C4-2B (cell line): ENCODE data around the gene STX8.

Source experiments
- H3K27ac ChIP-seq: fragments of 450-650 bp; 2 replicates; pipeline ENCODE4 v1.5.1; 2017
- CTCF ChIP-seq: fragments of 450-650 bp; conservative IDR thresholded peaks from 2 replicates; pipeline ENCODE4 v1.5.1; 2017; ENCODE audit warnings: mild to moderate bottlenecking
- ZFX ChIP-seq: fragments of 450-650 bp; IDR thresholded peaks from 2 replicates; pipeline ENCODE4 v1.6.1; 2017

STX8 gene

GRCh38 chr17:9408868-9409829 lies 166.5 kb downstream of the STX8 start:
- no peak overlapping the region for H3K27ac ChIP-seq
- TF ChIP-seq CTCF (no peak), ZFX (no peak)

- no peak overlapping the region for H3K27ac ChIP-seq
- TF ChIP-seq CTCF = no peak
Measured at GRCh38 chr17:9408381-9408780, 167.2 kb downstream of the STX8 start.

- no peak for TF ChIP-seq CTCF
- TF ChIP-seq ZFX = no peak
Measured at GRCh38 chr17:9406046-9406606, 169.5 kb downstream of the STX8 start.

GRCh38 chr17:9403257-9403656 lies 172.4 kb downstream of the STX8 start:
- no peak overlapping the region for H3K27ac ChIP-seq
- TF ChIP-seq CTCF (no peak), ZFX (no peak)

More at GRCh38 chr17:9406046-9406606, 169.5 kb downstream of the STX8 start:
- no peak overlapping the region for H3K27ac ChIP-seq

- no peak for TF ChIP-seq ZFX
- peak; percentile 82 for TF ChIP-seq CTCF
- H3K27ac ChIP-seq = no peak overlapping the region
Measured at GRCh38 chr17:9402590-9403199, 172.9 kb downstream of the STX8 start.

GRCh38 chr17:9401434-9401833 lies 174.2 kb downstream of the STX8 start:
- TF ChIP-seq ZFX (no peak), CTCF (no peak)
- H3K27ac ChIP-seq = no peak overlapping the region

- no peak for TF ChIP-seq ZFX
- no peak overlapping the region for H3K27ac ChIP-seq
Measured at GRCh38 chr17:9389111-9389527, 186.5 kb downstream of the STX8 start.
